Loucy (cell line): ENCODE data around the gene UGT1A9.

Source experiments
- CTCF ChIP-seq: fragments of 200-600 bp; sonication (generic); conservative IDR thresholded peaks from 2 replicates; pipeline ENCODE4 v1.5.1; 2014; ENCODE audit warnings: mild to moderate bottlenecking, antibody characterized with exemption, low read length
- EZH2phosphoT487 ChIP-seq: fragments of 200-600 bp; IDR thresholded peaks from 2 replicates; pipeline ENCODE4 v1.6.1; 2018; ENCODE audit warnings: antibody characterized with exemption, mild to moderate bottlenecking, moderate library complexity, borderline replicate concordance

- TF ChIP-seq CTCF (no peak), EZH2phosphoT487 (no peak)
Measured at GRCh38 chr2:233821709-233822100, 150.0 kb downstream of the UGT1A9 start.
